ENCODE measurements around the gene RHOB.

RHOB gene

GRCh38 chr2:20449501-20450200 lies 2.8 kb downstream of the RHOB start:
- peaks cover 10% of the 10 kb centered on the region for H3K79me2 ChIP-seq
- peak overlapping the region; percentile 72 for H3K27ac ChIP-seq

GRCh38 chr2:20450201-20450999 lies 3.5 kb downstream of the RHOB start:
- Histone ChIP-seq H3K4me2 (ENCODE audit: low read length) (peak overlapping the region; percentile 7), H3K27me3 (ENCODE audit: control insufficient read depth, insufficient read depth, low read length) (no peaks in the 10 kb centered on the region), H3K79me2 (peaks cover 10% of the 10 kb centered on the region), H2AFZ (peak overlapping the region; percentile 4), H3K36me3 (ENCODE audit: control insufficient read depth, insufficient read depth, low read length) (peaks cover 2% of the 10 kb centered on the region), H3K4me3 (ENCODE audit: low read depth, low read length) (peak overlapping the region; percentile 82), H3K9ac (no peak overlapping the region), H3K9me3 (ENCODE audit: control insufficient read depth, low read length) (no peaks in the 10 kb centered on the region), H3K4me1 (peaks cover 19% of the 10 kb centered on the region), H3K27ac (peak overlapping the region; percentile 72)
- TF ChIP-seq CTCF (IDR thresholded peaks at IDR 0.05): no peak

More at GRCh38 chr2:20449501-20450200, 2.8 kb downstream of the RHOB start:
- H3K9ac ChIP-seq: no peak overlapping the region
- H3K4me1 ChIP-seq: peaks cover 19% of the 10 kb centered on the region
- H3K27me3 ChIP-seq (ENCODE audit: control insufficient read depth, insufficient read depth, low read length): no peaks in the 10 kb centered on the region
- H2AFZ ChIP-seq: no peak overlapping the region
- no peak for TF ChIP-seq CTCF (IDR thresholded peaks at IDR 0.05)
- H3K4me2 ChIP-seq (ENCODE audit: low read length): peak overlapping the region; percentile 51
- peaks cover 2% of the 10 kb centered on the region for H3K36me3 ChIP-seq (ENCODE audit: control insufficient read depth, insufficient read depth, low read length)
- peak overlapping the region; percentile 82 for H3K4me3 ChIP-seq (ENCODE audit: low read depth, low read length)
- no peaks in the 10 kb centered on the region for H3K9me3 ChIP-seq (ENCODE audit: control insufficient read depth, low read length)

GRCh38 chr2:20451000-20451290 lies 4.1 kb downstream of the RHOB start:
- Histone ChIP-seq H2AFZ (peak overlapping the region; percentile 17), H3K4me2 (ENCODE audit: low read length) (no peak overlapping the region), H3K79me2 (peaks cover 10% of the 10 kb centered on the region), H3K36me3 (ENCODE audit: control insufficient read depth, insufficient read depth, low read length) (peaks cover 2% of the 10 kb centered on the region), H3K4me1 (peaks cover 19% of the 10 kb centered on the region), H3K27ac (peak overlapping the region; percentile 72), H3K9ac (no peak overlapping the region), H3K27me3 (ENCODE audit: control insufficient read depth, insufficient read depth, low read length) (no peaks in the 10 kb centered on the region), H3K4me3 (ENCODE audit: low read depth, low read length) (no peak overlapping the region), H3K9me3 (ENCODE audit: control insufficient read depth, low read length) (no peaks in the 10 kb centered on the region)
- no peak for TF ChIP-seq CTCF (IDR thresholded peaks at IDR 0.05)

- no peak for TF ChIP-seq CTCF (IDR thresholded peaks at IDR 0.05)
- Histone ChIP-seq H3K4me1 (peaks cover 19% of the 10 kb centered on the region), H3K36me3 (ENCODE audit: control insufficient read depth, insufficient read depth, low read length) (peaks cover 2% of the 10 kb centered on the region), H2AFZ (peak overlapping the region; percentile 17), H3K4me3 (ENCODE audit: low read depth, low read length) (no peak overlapping the region), H3K9ac (no peak overlapping the region), H3K79me2 (peaks cover 10% of the 10 kb centered on the region), H3K9me3 (ENCODE audit: control insufficient read depth, low read length) (no peaks in the 10 kb centered on the region), H3K4me2 (ENCODE audit: low read length) (no peak overlapping the region), H3K27ac (peak overlapping the region; percentile 72), H3K27me3 (ENCODE audit: control insufficient read depth, insufficient read depth, low read length) (no peaks in the 10 kb centered on the region)
Observed at GRCh38 chr2:20451341-20451740, 4.5 kb downstream of the RHOB start.

Data from parathyroid adenoma (tissue), 2 donors.